H1 (cell line): ENCODE results near the gene OR6B2. TPM values are rescaled to one million over a fixed set of nuclear protein-coding genes. Genes with fewer than 3 reads are reported as not detected.

Source experiments
- CTCF ChIA-PET: fragments of 300-600 bp; sonication (Branson Sonifier 250); formaldehyde crosslinking; loops from one replicate; lab custom pipeline; 2021; ENCODE audit not compliant: partially characterized antibody; lab: Charles Lee
- POLR2A ChIA-PET: fragments of 300-600 bp; sonication (Branson Sonifier 250); formaldehyde crosslinking; loops from one replicate; lab custom pipeline; 2021; ENCODE audit warnings: inconsistent platforms; ENCODE audit not compliant: partially characterized antibody; lab: Charles Lee
- DNase-seq, 2 experiments: peaks; one replicate each; pipeline versions ENCODE4 v3.0.0 to v3.0.0-alpha.2; 2010 to 2022; ENCODE audit warnings: low spot score in 2 of 2, low read depth in 1 of 2, mixed read lengths in 1 of 2
- FAIRE-seq: peaks from 2 replicates; lab custom pipeline; 2011; peaks lifted over from hg19 to GRCh38; lab: Jason Lieb, UNC
- H2AFZ ChIP-seq: 2 replicates; pipeline ENCODE4 v1.8.1; 2012; ENCODE audit warnings: low read length, inconsistent platforms
- H2AK5ac ChIP-seq: 2 replicates; pipeline ENCODE4 v1.6.1; 2013; ENCODE audit warnings: low read depth, low read length
- H2BK120ac ChIP-seq: replicated peaks from 2 replicates; pipeline ENCODE3; 2013; ENCODE audit warnings: low read depth, low read length, inconsistent platforms
- H2BK12ac ChIP-seq: 2 replicates; pipeline ENCODE4 v1.6.1; 2013; ENCODE audit warnings: low read depth, low read length
- H2BK15ac ChIP-seq: 2 replicates; pipeline ENCODE4 v1.6.1; 2013; ENCODE audit warnings: low read length
- H2BK20ac ChIP-seq: 2 replicates; pipeline ENCODE4 v1.6.1; 2013; ENCODE audit warnings: low read length
- H2BK5ac ChIP-seq: 2 replicates; pipeline ENCODE4 v1.6.1; 2013; ENCODE audit warnings: low read depth, low read length
- H3K14ac ChIP-seq: 2 replicates; pipeline ENCODE4 v1.6.1; 2013; ENCODE audit warnings: inconsistent platforms; ENCODE audit not compliant: insufficient read length
- H3K18ac ChIP-seq: 2 replicates; pipeline ENCODE4 v1.6.1; 2013; ENCODE audit warnings: low read length; ENCODE audit errors: extremely low read depth
- H3K23ac ChIP-seq: 2 replicates; pipeline ENCODE4 v1.6.1; 2013; ENCODE audit warnings: inconsistent platforms; ENCODE audit not compliant: insufficient read length
- H3K23me2 ChIP-seq: 2 replicates; pipeline ENCODE4 v1.6.1; 2013; ENCODE audit warnings: low read depth, low read length
- H3K27ac ChIP-seq: 2 replicates; pipeline ENCODE4 v1.6.1; 2011; ENCODE audit warnings: low read depth, low read length, inconsistent platforms
- H3K27me3 ChIP-seq, 4 experiments: replicated peaks in 1 of 4; 1 replicate in 1 of 4; 2 replicates in 3 of 4; pipeline versions ENCODE4 v1.6.1 to v1.8.1; 2011 to 2013; ENCODE audit warnings: low read length in 3 of 4, mild to moderate bottlenecking in 3 of 4, inconsistent platforms in 2 of 4, mixed read lengths in 2 of 4, moderate library complexity in 1 of 4; ENCODE audit not compliant: control insufficient read depth in 3 of 4, insufficient read depth in 3 of 4; ENCODE audit errors: extremely low read depth in 1 of 4
- H3K36me3 ChIP-seq, 4 experiments: 2 replicates each; pipeline versions ENCODE4 v1.6.1 to v1.8.1; 2011 to 2013; ENCODE audit warnings: mild to moderate bottlenecking in 4 of 4, low read length in 3 of 4, moderate library complexity in 2 of 4, control low read depth in 1 of 4, inconsistent platforms in 1 of 4; ENCODE audit not compliant: insufficient read depth in 4 of 4, control insufficient read depth in 2 of 4
- H3K4ac ChIP-seq: replicated peaks from 2 replicates; pipeline ENCODE3; 2013; ENCODE audit warnings: low read length, low read depth, mixed read lengths, inconsistent platforms; ENCODE audit not compliant: insufficient read length
- H3K4me1 ChIP-seq, 4 experiments: replicated peaks in 1 of 4; 1 replicate in 1 of 4; 2 replicates in 3 of 4; pipeline versions ENCODE4 v1.6.1 to v1.8.1; 2011 to 2013; ENCODE audit warnings: low read length in 3 of 4, inconsistent platforms in 2 of 4, mixed read lengths in 1 of 4; ENCODE audit not compliant: insufficient read depth in 4 of 4, control insufficient read depth in 3 of 4
- H3K4me2 ChIP-seq, 2 experiments: 2 replicates each; pipeline versions ENCODE4 v1.6.1 to v1.8.1; 2011 to 2013; ENCODE audit warnings: low read depth in 2 of 2, low read length in 2 of 2, control low read depth in 1 of 2, inconsistent platforms in 1 of 2, mild to moderate bottlenecking in 1 of 2; ENCODE audit not compliant: insufficient read depth in 1 of 2
- H3K4me3 ChIP-seq, 4 experiments: fragments of 200-600, 300-600 bp in 1 of 4; sonication (generic), shearing (Covaris generic), sonication (Bioruptor Twin) in 1 of 4; 2 replicates each; pipeline versions ENCODE4 v1.5.1 to v1.8.1; 2011 to 2016; ENCODE audit warnings: low read length in 4 of 4, low read depth in 3 of 4, control low read depth in 2 of 4, inconsistent platforms in 2 of 4, mild to moderate bottlenecking in 2 of 4, mixed read lengths in 1 of 4, moderate library complexity in 1 of 4; ENCODE audit not compliant: insufficient read depth in 2 of 4; ENCODE audit errors: extremely low read depth in 1 of 4
- H3K56ac ChIP-seq: replicated peaks from 2 replicates; pipeline ENCODE3; 2013; ENCODE audit warnings: low read depth, mild to moderate bottlenecking, mixed read lengths, low read length, inconsistent platforms; ENCODE audit not compliant: insufficient read length
- H3K79me1 ChIP-seq: 2 replicates; pipeline ENCODE4 v1.6.1; 2013; ENCODE audit warnings: low read depth, low read length, control low read depth
- H3K79me2 ChIP-seq, 2 experiments: 2 replicates each; pipeline versions ENCODE4 v1.6.1 to v1.8.1; 2012 to 2013; ENCODE audit warnings: low read length in 2 of 2, mild to moderate bottlenecking in 2 of 2, inconsistent platforms in 1 of 2; ENCODE audit not compliant: insufficient read depth in 2 of 2, control insufficient read depth in 1 of 2
- H3K9ac ChIP-seq, 4 experiments: replicated peaks in 1 of 4; 1 replicate in 1 of 4; 2 replicates in 3 of 4; pipeline versions ENCODE4 v1.6.1 to v1.8.1; 2011 to 2013; ENCODE audit warnings: low read depth in 3 of 4, low read length in 3 of 4, control low read depth in 2 of 4, mild to moderate bottlenecking in 2 of 4, moderate library complexity in 2 of 4, inconsistent platforms in 1 of 4; ENCODE audit errors: extremely low read depth in 1 of 4
- H3K9me3 ChIP-seq, 2 experiments: 2 replicates each; pipeline versions ENCODE4 v1.6.1 to v1.8.1; 2012 to 2013; ENCODE audit warnings: mild to moderate bottlenecking in 2 of 2, moderate library complexity in 2 of 2, control low read depth in 1 of 2, inconsistent platforms in 1 of 2, low read depth in 1 of 2, low read length in 1 of 2, mixed read lengths in 1 of 2; ENCODE audit not compliant: insufficient read depth in 2 of 2
- H4K20me1 ChIP-seq, 2 experiments: replicated peaks in 1 of 2; 2 replicates each; pipeline versions ENCODE3 to v1.8.1; 2011 to 2013; ENCODE audit warnings: inconsistent platforms in 2 of 2, low read length in 2 of 2, mild to moderate bottlenecking in 1 of 2; ENCODE audit not compliant: insufficient read depth in 2 of 2, control insufficient read depth in 1 of 2
- H4K5ac ChIP-seq: 2 replicates; pipeline ENCODE4 v1.6.1; 2013; ENCODE audit warnings: low read length, low read depth, mixed read lengths, inconsistent platforms; ENCODE audit not compliant: insufficient read length
- H4K8ac ChIP-seq: 2 replicates; pipeline ENCODE4 v1.8.0; 2013; ENCODE audit warnings: mild to moderate bottlenecking, moderate library complexity, low read length, inconsistent platforms; ENCODE audit not compliant: insufficient read depth; ENCODE audit errors: extremely low read depth
- H4K91ac ChIP-seq: replicated peaks from 2 replicates; pipeline ENCODE3; 2013; ENCODE audit warnings: low read length, mixed read lengths, inconsistent platforms; ENCODE audit not compliant: insufficient read length
- WGBS, 2 experiments: shearing (Covaris generic) in 1 of 2; methylation state at CpG; one replicate each; pipeline versions ENCODE4 v1.1.6 to v1.1.7; 2013 to 2015; ENCODE audit warnings: low lambda C conversion rate in 2 of 2, mixed read lengths in 2 of 2, inconsistent platforms in 1 of 2, low coverage in 1 of 2, missing lambda C conversion rate in 1 of 2; ENCODE audit not compliant: insufficient replicate concordance in 2 of 2, insufficient coverage in 1 of 2, insufficient read length in 1 of 2; ENCODE audit errors: extremely low coverage in 1 of 2, missing lambda C conversion rate in 1 of 2; 5-methylcytosine and 5-hydroxymethylcytosine counted together
- polyA plus RNA-seq, 7 experiments: library from polyadenylated mRNA; depleted of rRNA in 3 of 7; stranded (reverse) in 5 of 7; unstranded in 2 of 7; fragments of >200 nt in 5 of 7; fragments of 200-250 nt in 2 of 7; gene quantifications; 1 replicate in 5 of 7; 2 replicates in 1 of 7; 4 replicates in 1 of 7; pipeline versions ENCODE4 v1.2.1 to v1.2.3, GENCODE V29; 2011 to 2013; ENCODE audit warnings: missing spikeins in 2 of 7, mixed read lengths in 2 of 7
- total RNA-seq: library from RNA; stranded (reverse); fragmentation: NEBNext Ultra II Directional; extraction: Animal tissue kit (Norgen Biotek cat#: 25700); gene quantifications from 2 replicates; pipeline ENCODE4 v1.2.1, GENCODE V29; 2021

The OR6B2 gene
- total and polyA plus RNA-seq, 2 of the 8 experiments (the other 6 are each of a cell fraction or from before 2014, with no cell fraction given), result not detected

DNA sequence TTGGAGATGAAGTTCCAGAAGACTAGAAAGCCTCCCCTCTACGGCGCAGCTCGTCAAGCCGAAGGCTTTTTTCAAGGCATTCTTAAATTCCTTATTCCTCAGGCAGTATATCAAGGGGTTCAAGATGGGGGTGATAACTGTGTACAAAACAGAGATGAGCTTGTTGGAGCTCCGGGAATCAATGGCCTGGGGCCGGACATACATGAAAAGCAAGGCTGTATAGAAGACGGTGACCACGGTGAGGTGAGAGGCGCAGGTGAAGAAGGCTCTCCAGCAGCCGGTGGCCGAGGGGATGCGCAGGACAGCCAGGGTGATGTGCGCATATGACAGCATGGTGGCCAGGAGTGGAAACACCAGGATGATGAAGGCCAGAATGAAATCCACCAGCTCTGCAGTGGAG is 14.9 kb upstream of the OR6B2 start:
- Histone ChIP-seq H3K4ac (no peak overlapping the region), H4K8ac (no peak overlapping the region), H3K4me3 (no peak overlapping the region), H3K23me2 (no peaks in the 10 kb centered on the region), H3K36me3 (no peaks in the 10 kb centered on the region), H3K79me1 (no peaks in the 10 kb centered on the region), H4K5ac (no peak overlapping the region), H3K4me1 (no peaks in the 10 kb centered on the region), H3K4me2 (no peak overlapping the region), H3K27ac (no peak overlapping the region), H3K56ac (no peak overlapping the region), H3K18ac (no peak overlapping the region), H2AK5ac (no peak overlapping the region), H2BK20ac (no peak overlapping the region), H2BK120ac (no peak overlapping the region), H3K9me3 (peaks cover 3 to 11% of the 10 kb centered on the region in 2 experiments; a peak in 1 of 4 replicates), H4K20me1 (no peaks in the 10 kb centered on the region), H2BK12ac (no peak overlapping the region), H4K91ac (no peak overlapping the region), H2AFZ (no peak overlapping the region), H3K23ac (no peak overlapping the region), H3K27me3 (no peaks in the 10 kb centered on the region; a peak in 1 of 7 replicates), H2BK5ac (no peak overlapping the region), H3K9ac (no peak overlapping the region), H3K14ac (no peak overlapping the region), H2BK15ac (no peak overlapping the region), H3K79me2 (no peaks in the 10 kb centered on the region)
- no peak for DNase-seq
- WGBS, 2 experiments, result 96% methylated on average over 13 of the region's 13 CpGs; no CpG with 5 or more reads in 1 of the 2 experiments
- CTCF ChIA-PET, result no interaction called here
- no peak for FAIRE-seq
- POLR2A ChIA-PET, result no interaction called here
